Measurements from ENCODE around the gene CAMK1G.

GRCh38 chr1:209630383-209631225, 47.1 kb downstream of the CAMK1G start:
- TF ChIP-seq POLR2AphosphoS5 (IDR thresholded peaks at IDR 0.05) (no peak), CTCF (IDR thresholded peaks at IDR 0.05) (no peak), POLR2A (IDR thresholded peaks at IDR 0.05) (no peak)
